Measurements from ENCODE around the gene RAD23B. TPM values are rescaled to one million over a fixed set of nuclear protein-coding genes. Genes with fewer than 3 reads are reported as not detected.

Gene RAD23B
- polyA plus RNA-seq, 10 donors = 111 to 163 (median 125) TPM

- DNase-seq = no peak
Measured at GRCh38 chr9:107368696-107369095, 85.6 kb downstream of the RAD23B start.

GRCh38 chr9:107373809-107374208, 90.7 kb downstream of the RAD23B start:
- no peak for DNase-seq

- DNase-seq = no peak
Measured at GRCh38 chr9:107375001-107375400, 91.9 kb downstream of the RAD23B start.

GRCh38 chr9:107375651-107376369, 92.7 kb downstream of the RAD23B start:
- no peak for DNase-seq

GRCh38 chr9:107378006-107378405, 94.9 kb downstream of the RAD23B start:
- no peak for DNase-seq

Other genes with a start within 250 kb of the RAD23B start
- 10 to 100 TPM; 23.6 to 68.8 (median 42.4) TPM for gene KLF4, start 206.5 kb downstream of the RAD23B start, polyA plus RNA-seq (ENCODE audit: insufficient read length in 10 of 10)